ENCODE results near the gene FMO3.

DNA sequence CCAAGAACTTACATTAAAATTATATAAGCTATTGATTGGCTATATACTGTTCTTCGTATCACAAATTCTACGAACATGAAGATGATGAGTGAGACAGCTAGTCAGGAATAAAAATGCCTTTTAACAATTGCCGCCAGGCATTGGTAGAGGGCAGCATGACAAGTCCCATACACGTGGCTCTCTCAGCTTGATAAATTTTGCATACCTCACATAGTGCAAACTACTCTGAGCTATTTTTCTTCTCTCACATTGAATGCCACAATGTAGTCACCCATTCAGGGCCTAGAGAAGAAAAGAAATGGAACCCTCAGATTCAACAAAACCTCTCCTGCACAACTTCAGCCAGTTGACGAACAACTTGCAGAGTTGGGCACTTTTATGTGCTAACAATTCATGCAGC is 67.4 kb downstream of the FMO3 start:
- TF ChIP-seq, protein P1, sequence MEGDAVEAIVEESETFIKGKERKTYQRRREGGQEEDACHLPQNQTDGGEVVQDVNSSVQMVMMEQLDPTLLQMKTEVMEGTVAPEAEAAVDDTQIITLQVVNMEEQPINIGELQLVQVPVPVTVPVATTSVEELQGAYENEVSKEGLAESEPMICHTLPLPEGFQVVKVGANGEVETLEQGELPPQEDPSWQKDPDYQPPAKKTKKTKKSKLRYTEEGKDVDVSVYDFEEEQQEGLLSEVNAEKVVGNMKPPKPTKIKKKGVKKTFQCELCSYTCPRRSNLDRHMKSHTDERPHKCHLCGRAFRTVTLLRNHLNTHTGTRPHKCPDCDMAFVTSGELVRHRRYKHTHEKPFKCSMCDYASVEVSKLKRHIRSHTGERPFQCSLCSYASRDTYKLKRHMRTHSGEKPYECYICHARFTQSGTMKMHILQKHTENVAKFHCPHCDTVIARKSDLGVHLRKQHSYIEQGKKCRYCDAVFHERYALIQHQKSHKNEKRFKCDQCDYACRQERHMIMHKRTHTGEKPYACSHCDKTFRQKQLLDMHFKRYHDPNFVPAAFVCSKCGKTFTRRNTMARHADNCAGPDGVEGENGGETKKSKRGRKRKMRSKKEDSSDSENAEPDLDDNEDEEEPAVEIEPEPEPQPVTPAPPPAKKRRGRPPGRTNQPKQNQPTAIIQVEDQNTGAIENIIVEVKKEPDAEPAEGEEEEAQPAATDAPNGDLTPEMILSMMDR (optimal IDR thresholded peaks at IDR 0.05 in 1 of 3, IDR thresholded peaks at IDR 0.05 in 1 of 3, conservative IDR thresholded peaks at IDR 0.05 in 1 of 3; ENCODE audit: extremely low read depth in 1 of 3, insufficient read depth in 2 of 3, low read length in 3 of 3) = no peak
- TF ChIP-seq EZH2 (IDR thresholded peaks at IDR 0.05; ENCODE audit: low read length) = no peak

Measured in keratinocyte (primary cell).